Activated T-helper 9 cell treated with anti-CD3 and anti-CD28 coated beads, Interleukin-2, amount 50 U/mL, for 16 hours (primary cell): Measurements from ENCODE around the gene TMTC2.

Experiments used
- DNase-seq: peaks from one replicate; pipeline ENCODE4 v3.0.0-alpha.2; 2020; ENCODE audit warnings: low read depth

The TMTC2 gene

DNA sequence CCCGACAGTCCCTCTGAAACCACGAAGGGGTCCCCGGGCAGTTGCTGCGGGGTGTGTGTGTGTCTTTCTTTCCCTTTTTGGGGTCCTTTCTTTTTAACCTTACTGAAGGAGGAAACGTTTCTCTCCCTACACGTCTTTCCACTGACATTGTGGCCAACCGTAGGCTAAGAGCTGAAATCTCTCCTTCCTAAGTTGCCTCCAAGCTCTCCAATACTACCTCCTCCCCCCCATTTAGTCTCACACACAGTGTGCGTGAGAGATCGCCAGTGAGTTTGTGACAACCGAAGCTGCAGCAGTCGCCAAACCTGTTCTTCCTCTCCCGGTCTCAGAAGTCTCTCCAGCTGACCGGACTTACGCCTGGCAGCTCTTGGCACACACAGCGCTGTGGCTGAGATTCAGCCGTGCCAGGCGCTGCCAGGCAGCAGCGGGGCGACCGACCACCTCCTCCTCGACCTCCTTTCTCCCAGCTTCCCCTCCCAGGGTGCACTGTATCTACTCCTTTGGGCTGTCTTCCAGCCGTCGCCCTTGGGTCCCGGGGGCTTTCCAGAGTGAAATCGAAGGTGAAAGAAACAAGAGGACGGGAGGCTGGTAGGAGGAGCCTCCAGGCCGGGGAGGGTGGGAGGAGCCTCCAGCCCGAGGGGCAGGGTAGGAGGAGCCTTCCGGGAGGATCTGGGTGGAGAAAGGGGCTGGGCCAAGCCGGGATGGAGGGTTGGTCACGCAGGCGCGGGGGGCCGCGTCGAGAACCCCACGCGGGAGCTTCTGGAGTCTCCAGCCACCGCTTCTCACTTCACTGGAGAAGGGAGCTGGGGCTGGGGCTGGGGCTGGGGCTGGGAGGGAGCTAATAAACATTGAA lies at the start of gene TMTC2:
TSS of gene TMTC2 (plus strand) at position 739 of the 853 bp plus-strand sequence.
- peak; percentile 85 for DNase-seq

DNA sequence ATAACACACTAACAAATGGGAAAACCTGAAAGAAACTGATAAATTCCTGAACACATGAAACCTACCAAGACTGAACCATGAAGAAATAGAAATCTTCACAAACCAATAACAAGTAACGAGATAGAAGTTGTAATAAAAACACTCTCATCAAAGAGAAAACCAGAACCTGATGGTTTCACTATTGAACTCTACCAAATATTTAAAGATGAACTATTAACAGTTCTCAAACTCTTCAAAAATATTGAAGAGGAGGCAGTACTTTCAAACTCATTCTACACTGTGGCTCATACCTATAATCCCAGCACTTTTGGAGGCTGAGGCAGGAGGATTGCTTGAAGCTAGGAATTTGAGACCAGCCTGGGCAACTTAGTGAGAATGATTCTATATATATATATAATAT lies 48.4 kb upstream of the TMTC2 start:
- no peak for DNase-seq

DNA sequence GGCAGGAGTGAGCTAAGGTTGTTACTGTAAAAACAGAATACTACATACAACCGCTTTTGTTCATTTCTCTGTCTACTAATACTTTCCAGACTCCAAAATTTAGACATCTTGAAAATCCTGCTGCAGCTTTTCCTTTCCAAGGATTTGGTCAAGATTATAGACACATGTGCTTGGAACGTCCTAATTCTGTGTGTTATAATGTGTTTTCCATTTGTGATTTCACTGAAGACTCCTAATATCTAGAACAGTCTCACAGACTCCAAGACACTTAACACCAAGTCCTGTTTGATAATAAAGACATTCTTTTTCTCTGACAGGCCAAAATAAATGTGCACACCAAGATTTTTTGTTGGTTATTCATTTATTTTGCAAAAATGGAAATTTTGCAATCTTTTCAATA lies 41.8 kb upstream of the TMTC2 start:
- DNase-seq, result no peak

DNA sequence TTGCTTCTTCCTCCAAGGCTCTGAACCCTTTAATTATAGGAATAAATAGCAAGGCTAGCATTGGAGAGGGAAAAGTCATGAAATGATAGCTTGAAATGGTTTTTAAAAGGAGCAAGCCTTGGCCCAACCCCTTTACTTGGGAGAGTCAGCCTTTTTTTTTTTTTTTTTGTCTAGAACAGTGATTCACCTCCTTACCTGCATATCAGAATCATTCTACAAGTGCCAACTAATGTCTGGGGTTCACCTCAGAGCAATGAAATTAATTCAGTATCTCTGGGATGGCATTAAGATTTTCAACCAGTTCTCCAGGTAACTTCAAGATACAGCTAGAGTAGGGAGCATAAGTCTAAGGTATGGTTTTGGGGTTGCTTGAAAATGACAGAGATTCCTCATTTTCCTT lies 41.3 kb upstream of the TMTC2 start:
- DNase-seq, result no peak

DNA sequence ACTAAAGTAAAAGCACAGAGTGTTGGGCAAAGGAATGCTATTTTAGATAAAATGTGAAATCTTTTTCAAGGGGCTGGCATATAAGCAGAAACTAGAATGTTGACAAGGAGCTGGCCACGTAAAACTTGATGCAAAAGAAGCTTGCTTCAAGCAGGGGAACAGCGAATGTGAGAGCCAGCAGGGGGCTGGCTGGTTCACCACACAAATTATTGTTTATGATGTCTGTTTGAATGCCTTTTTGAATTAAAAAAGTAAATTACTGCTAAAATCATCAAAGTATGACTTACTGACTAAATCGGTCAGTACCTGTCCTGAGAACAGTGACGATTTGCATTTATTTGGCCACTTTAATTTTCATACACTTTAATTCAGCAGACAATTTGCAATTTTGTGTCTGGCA lies 38.9 kb upstream of the TMTC2 start:
- no peak for DNase-seq

DNA sequence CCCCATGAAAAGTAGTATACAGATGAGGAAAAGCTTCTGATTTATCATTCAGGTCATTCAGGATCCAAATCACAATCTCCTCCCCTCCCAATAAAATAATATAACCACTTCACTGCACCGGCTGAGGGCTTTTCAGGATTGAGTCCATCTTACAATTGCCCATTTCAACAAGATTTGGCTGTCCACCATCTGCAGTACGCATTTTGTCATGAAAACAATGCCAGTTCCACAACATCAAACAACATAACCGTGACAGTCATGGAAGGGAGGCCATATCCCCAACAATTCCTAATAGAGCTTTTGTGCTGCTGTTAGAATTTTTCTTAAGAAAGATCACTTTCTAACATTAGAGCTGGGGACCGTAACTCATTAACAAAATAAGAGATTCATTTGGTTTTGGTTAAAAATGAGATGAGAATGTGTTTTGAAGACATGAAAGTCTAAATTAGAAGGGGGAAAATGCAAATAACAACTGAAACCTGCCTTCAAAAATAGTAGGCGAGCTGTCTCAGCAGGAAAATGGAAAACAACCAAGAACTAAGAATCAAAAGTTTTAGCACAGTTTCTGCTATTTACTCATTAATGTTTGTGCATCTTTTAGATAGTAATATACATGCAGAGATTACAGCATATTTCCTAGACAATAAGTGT lies 38.3 kb upstream of the TMTC2 start:
- no peak for DNase-seq

DNA sequence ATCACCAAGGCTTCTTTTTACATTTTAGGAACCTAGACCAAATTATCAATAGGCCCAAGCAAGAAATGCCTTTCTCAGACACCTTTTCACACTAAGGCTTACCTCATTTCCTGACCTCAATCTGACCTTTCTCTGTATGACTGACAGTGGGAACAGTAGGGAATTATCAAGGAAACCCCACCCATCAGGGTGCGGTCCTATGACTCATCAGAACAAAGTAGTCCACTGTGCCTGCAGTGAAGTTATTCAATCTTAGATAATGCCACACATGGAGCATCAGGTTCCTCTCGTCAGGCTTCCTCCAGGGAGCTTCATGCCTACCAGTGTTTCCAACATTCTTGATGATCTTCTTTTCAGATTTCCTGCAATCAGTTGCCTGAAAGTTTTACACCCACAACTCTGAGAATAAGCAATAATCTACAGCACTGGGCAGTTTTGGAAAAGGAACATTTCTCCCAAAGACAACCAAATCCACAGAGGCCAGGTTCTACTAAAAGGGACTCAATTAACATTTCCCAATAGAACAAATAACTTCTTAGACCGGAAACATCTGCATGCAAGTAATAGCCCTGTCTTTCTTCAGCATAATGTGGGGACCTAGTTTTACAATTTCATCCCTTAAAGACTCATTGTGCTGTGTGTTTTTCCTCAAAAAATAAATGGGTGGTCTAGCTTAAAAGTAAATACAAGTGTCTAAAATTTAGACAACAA lies 35.9 kb upstream of the TMTC2 start:
- DNase-seq, result no peak

DNA sequence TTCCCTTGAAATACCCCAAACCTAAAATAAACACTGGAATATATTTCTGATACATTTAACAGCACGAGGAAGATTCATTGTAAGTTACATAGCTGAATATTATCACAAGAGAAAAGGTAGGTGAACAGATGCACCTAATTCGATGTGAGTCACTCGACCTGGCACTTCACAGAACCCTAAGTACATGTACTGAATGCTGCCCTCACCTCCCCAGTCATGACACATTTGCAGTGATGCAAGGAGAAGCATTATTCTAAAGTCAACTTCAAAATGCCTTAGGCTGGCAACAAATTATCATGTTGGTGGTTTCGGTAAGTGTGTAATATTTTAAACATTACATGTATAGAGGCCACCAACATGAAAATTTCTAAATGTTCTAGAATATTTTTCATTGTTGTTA lies 35.2 kb upstream of the TMTC2 start:
- no peak for DNase-seq

DNA sequence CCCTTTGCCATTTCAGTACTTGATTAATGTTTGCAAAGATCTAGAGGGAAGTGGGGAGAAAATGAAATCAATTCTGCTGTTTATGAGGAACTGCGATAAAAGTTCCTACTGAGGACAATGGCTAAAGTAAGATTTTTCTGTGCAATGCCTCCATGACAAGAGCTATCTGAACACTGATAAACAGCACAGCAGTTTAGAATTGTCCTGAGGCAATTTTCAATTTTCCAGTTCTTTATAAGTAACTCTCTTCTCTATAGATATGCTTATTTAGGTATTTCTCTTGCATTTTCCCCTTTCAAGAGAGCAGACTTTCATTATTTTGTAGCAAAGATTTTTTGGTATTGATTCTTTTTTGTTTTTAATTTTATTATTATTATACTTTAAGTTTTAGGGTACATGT lies 34.6 kb upstream of the TMTC2 start:
- DNase-seq, result no peak

DNA sequence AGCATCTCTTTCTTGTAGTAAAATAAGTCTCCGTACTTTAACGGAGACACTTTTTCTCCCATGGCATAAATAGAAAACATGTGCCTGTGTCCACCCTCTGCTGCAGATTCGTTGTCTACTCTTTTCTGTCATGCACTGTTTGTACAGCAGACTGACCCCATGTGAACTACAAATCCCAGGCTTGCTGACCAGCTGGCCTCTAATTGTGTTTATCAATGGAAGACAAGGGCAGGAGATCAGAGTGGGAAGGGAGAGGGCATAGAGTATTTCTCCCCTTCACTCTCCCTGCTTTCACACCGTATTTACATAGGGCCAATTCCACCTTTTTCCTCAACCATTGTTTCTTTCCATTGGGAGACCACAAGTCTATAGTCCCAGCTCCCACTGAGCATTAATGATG lies 31.0 kb upstream of the TMTC2 start:
- DNase-seq, result no peak

DNA sequence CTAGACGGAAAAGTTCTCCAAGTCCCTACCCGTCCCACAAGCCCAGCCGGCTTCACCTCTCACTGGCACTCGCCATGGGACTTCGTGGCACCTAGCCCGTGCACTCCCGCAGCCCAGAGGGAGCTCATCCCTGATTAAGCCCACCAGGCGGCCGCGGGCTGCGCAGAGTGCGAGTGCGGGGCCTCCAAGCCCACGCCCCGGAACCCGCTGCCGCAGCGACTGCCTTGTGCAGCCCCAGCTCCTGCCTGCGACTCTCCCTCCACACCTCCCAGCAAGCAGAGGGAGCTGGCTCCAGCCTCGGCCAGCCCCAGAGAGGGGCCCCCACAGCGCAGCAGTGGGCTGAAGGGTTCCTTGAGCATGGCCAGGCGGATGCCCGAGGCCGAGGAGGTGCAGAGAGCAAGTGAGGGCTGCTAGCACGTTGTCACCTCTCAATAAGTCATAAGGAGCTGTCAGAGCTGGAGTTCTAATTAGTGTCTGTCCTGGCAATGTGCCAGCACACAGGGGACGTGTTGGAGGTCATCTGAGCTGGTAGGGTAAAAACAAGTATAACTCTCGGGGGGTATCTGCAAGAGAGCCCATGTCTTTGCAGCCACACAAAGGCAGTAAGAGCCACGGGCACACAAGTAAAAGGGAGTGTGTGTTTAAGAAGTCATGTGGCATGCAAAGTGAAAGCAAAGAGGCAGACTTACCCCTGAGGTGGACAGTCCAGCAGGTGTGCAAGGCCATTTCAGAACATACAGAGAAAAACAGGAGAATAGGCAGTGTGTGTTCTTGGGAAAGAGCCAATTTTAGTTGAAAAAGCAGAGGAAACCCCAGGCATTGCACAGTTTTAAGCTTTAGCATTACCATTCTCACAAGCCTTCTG lies 27.1 kb upstream of the TMTC2 start:
- DNase-seq, result no peak

DNA sequence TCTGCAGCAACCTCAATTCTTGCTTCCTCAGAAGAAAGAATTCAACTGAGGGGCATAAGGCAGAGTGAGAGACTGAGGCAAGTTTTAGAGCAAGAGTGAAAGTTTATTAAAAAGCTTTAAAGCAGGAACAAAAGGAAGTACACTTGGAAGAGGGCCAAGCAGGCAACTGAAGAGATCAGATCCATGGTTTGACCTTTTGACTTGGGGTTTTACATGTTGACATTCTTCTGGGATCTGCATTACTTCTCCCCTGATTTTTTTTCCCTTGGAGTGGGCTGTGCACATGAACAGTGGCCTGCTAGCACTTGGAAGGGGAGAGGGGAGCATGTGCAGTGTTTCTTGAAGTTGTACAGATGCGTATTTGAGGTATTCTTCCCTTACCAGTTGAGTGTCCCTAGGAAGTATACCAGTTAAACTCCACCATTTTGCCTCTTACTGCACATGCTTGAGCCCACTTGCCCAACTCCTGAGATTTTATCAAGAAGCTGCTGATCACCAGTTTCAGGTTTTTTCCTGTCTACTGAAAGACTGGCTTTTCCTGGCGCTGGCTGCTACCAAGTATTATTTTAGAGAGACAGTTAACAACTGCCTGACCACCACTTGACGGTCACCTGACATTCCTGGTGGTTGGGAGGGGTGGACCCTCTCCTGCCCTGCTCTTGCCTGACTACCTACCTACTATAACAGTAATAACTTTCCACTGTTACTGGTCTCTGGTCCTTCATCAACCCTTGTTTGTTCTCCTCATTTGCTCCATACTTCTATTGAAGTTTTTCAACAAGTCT lies 26.0 kb upstream of the TMTC2 start:
- DNase-seq, result no peak

DNA sequence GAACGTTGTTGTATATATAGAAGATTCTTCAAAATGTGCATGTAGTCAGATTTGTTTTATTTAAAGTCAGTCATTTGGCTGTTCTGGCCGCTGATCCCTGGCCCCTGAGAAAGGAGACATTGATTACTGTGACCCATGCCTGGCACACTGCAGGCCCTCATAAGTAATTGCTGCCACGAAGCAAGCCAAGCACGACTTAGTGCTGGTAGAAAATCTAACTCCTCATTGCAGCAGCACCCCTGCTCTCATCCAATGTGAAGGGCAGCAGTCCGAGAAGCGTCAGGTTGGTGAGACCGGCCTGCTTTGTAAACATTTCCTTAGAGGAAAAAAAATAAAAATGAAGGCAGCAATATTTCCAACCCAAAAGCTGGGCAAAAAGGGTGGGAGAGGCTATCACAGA lies 22.8 kb upstream of the TMTC2 start:
- DNase-seq, result no peak

DNA sequence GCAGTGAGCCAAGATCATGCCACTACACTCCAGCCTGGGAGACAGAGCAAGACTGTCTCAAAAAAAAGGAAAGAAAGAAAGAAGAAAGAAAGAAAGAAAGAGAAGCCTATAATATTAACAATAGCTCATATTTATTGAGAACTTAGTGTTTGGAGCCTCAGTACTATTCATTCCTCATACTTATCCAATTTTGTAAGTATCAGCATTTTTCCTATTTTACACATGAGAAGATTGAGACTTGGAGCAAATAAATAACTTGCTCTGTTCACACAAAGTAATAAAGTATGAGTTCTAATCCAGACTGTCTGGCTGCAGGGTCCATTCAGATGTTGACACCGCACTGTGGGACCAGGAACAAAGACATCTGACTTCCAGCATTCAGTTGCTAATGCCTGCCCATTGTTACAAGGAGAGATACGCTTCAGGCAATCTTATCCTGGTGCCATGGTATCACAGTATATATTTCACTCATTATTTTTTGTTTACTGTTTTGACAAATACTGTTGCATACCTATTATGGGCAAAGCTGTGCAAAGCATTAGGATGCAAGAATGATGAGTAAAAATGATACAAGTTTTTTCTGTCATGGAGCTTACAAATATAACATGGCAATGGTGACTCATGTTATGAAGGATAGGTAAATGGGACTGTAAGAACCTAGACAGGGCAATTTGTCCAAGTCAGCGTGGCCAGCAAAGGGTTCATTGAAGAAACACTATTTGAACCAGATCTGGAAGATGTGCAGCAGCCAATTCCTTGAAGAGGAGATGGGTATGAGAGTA lies 21.4 kb upstream of the TMTC2 start:
- no peak for DNase-seq

DNA sequence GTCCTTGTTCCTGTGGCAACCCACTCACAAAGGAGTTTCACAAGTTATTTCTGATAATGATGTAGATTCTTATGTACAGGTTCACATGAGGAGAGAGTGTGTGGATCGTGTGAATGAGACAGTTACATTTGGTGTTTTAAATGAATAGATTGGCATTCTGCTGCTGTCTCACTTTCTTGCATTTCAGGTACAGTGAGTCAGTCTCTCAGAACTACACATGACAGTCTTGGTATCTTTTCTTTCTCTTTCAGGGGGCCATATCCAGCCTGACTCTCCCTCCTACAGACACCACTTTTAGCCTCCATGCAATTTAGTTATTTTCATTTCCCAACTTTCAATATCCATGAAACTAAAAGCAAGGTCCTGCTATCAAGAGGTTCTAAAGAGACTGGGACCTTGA lies 19.9 kb upstream of the TMTC2 start:
- no peak for DNase-seq

DNA sequence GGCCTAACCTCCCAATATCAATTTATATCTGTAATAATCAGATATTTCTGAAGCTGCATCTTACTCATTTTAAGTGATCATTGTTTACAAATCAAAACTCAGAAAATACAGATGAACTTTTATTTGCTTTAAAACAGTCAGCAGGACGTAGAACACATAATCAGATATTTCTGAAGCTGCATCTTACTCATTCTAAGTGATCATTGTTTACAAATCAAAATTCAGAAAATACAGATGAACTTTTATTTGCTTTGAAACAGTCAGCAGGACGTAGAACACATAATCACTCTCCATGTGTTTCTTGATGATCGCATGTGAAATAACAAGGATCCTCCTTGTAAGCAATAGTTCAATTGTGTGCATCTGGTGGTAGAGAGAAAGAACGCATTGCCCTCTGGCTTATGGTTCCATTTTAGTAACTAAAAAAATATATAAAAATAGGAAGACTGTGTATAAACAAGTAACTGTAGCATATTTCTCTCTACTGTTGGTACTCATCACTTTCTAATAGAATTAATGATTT lies 15.0 kb upstream of the TMTC2 start:
- DNase-seq, result no peak

DNA sequence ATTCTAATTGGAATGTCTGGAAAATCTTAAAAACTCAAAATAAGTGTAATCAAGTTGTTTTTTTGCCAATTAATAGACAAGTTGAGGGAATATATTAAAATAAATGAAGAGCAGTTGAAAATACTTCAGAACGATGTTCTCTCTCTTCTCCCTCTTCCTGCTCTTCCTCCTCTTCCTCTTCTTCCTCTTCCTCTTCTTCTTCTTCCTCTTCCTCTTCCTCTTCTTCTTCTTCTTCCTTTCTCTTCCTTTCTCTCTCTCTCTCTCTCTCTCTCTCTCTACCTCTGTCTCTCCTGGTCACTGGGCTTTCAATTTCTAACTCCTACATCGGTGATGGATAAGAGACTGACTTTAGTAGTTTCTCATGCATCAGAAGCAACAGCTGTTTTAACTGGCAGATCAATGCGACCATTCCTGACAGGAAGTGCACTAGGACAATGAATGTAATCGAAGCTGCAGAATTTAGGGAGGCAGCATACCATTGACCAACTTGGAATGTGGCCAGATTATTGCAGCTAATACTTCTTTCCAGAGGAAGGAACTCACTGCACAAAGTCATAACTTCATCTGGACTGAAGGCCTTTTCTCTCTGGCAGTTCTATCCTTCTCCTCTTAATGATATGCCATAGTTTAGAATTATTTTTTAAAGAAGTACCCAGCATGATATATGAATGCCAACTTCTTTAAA lies 13.8 kb upstream of the TMTC2 start:
- DNase-seq, result no peak

DNA sequence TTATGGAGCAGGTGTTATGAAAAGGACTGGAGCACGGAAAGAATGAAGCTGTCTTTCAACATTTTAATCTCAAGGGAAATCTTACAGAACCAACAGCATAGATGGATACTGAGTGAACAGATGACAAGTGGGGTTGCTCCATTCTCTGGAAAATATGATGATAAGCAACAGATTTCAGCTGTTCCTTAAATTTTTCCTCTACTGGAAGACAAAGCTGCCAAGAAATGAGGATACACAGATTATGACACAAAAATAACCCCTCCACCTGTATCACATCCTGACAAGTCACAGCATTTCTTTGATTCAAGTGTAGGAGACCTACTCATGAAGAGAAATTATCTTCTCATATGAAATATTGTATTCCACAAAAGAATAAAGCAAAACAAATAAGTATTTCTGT lies 13.0 kb upstream of the TMTC2 start:
- DNase-seq, result no peak

DNA sequence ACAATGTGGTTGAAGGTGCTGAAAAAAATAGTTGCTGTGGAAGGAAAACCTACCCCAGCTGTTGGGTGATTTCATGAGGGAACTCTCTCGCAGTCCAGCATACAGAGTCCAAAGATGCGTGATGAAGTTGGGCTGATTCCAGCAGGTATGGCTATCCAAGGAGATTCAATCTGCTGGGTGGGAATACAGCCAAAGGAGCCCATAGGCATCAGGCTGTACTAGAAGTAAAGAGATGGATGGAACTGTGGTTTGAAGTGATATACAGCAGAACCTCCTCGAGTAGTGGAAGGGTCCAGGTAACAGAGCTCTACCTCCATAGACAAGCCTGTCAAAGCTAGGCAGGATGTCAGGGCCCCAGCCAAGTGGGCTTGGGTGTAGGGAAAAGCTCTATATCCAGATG lies 11.5 kb upstream of the TMTC2 start:
- no peak for DNase-seq

DNA sequence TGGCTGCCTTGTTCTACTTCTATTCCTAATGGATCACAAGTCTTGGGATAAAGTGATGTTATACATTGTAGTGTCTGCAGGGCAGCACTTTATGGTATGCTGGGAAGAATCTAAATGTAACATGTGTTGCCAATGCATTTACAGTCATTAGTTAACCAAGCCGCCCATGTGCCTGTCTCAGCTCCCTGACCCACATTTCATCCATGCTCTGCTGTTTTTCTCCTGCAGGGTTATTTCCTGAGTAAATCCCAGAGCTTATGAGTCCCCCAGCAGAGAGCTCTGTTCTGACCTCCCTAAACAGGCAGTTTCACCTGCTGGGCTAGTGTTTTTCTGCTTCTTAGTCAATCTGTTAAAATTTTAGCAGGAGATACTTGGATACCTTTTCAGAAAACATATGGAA lies 4.4 kb upstream of the TMTC2 start:
- no peak for DNase-seq
